Lung (tissue), 12 donors: ENCODE results near the gene CCL23. TPM values are rescaled to one million over a fixed set of nuclear protein-coding genes. Genes with fewer than 3 reads are reported as not detected.

ENCODE experiments used
- ATAC-seq: fragments of 200-7000 bp; cut with Tn5 transposase; one replicate; pipeline ENCODE4 v1.9.1; 2020; ENCODE audit warnings: moderate number of reproducible peaks; ENCODE audit not compliant: insufficient read depth, low FRiP score
- DNase-seq, 3 donors: peaks; one replicate each; pipeline ENCODE4 v3.0.0-alpha.2; 2013 to 2017
- H3K27ac ChIP-seq, 2 donors: one replicate each; pipeline ENCODE4 v1.5.1; 2013; ENCODE audit warnings: mild to moderate bottlenecking in 2 of 2, moderate library complexity in 2 of 2, control low read depth in 1 of 2, inconsistent platforms in 1 of 2, low read depth in 1 of 2, low read length in 1 of 2
- H3K27me3 ChIP-seq, 3 donors: one replicate each; pipeline ENCODE4 v1.5.1; 2013; ENCODE audit warnings: low read length in 2 of 3; ENCODE audit not compliant: control insufficient read depth in 3 of 3, insufficient read depth in 3 of 3
- H3K36me3 ChIP-seq, 4 donors: one replicate each; pipeline ENCODE4 v1.5.1; 2013; ENCODE audit warnings: low read length in 4 of 4, mild to moderate bottlenecking in 1 of 4, moderate library complexity in 1 of 4; ENCODE audit not compliant: control insufficient read depth in 4 of 4, insufficient read depth in 4 of 4
- H3K4me1 ChIP-seq, 5 donors: one replicate each; pipeline ENCODE4 v1.5.1; 2013; ENCODE audit warnings: low read length in 5 of 5, mild to moderate bottlenecking in 2 of 5, moderate library complexity in 1 of 5; ENCODE audit not compliant: control insufficient read depth in 5 of 5, insufficient read depth in 5 of 5
- H3K4me3 ChIP-seq: one replicate; pipeline ENCODE4 v1.5.1; 2013; ENCODE audit warnings: mild to moderate bottlenecking, control low read depth, moderate library complexity
- H3K9ac ChIP-seq, 2 donors: one replicate each; pipeline ENCODE4 v1.5.1; 2013; ENCODE audit warnings: low read length in 2 of 2, control low read depth in 1 of 2; ENCODE audit not compliant: insufficient read depth in 1 of 2
- H3K9me3 ChIP-seq, 4 donors: one replicate each; pipeline ENCODE4 v1.5.1; 2013; ENCODE audit warnings: low read length in 3 of 4, mild to moderate bottlenecking in 1 of 4, moderate library complexity in 1 of 4; ENCODE audit not compliant: control insufficient read depth in 4 of 4, insufficient read depth in 3 of 4
- CTCF ChIP-seq: IDR thresholded peaks from 2 replicates; pipeline ENCODE4 v1.5.1; 2012; ENCODE audit warnings: mild to moderate bottlenecking; ENCODE audit errors: control extremely low read depth, extremely low read depth
- WGBS, 2 donors: extraction: QIAGEN DNeasy Blood & Tissue Kit; methylation state at CpG; one replicate each; pipeline ENCODE4 v1.1.7; 2013; 5-methylcytosine and 5-hydroxymethylcytosine counted together
- polyA plus RNA-seq, 2 donors: library from polyadenylated mRNA; stranded (reverse); fragments of 200-250 nt; gene quantifications; one replicate each; pipeline ENCODE4 v1.2.1, GENCODE V29; 2013
- total RNA-seq, 2 donors: library from RNA; depleted of rRNA in 1 of 2; stranded (reverse); fragments of >200 nt in 1 of 2; gene quantifications; one replicate each; pipeline ENCODE4 v1.2.1, GENCODE V29; 2014 to 2021
- donor health status: control.
- donor health status: control.
- donor health status: Bipolar disorder and iron deficiency.
- donor health status: healthy.
- donor health status: DM: yes; HTN: yes; CAD: no.

CCL23 gene
- total and polyA plus RNA-seq, 4 donors, result 5.1 to 34.4 (median 7.2) TPM; not detected in 1

- no peak overlapping the region for H3K4me3 ChIP-seq
- ATAC-seq, result no peak
- H3K27ac ChIP-seq, result no peak overlapping the region
- no peak for TF ChIP-seq CTCF
- H3K4me1 ChIP-seq, result peaks cover 0 to 9% (median 0%) of the 10 kb centered on the region in 5 donors
- H3K27me3 ChIP-seq, result no peaks in the 10 kb centered on the region
- no peaks in the 10 kb centered on the region for H3K36me3 ChIP-seq
- H3K9me3 ChIP-seq, result peaks cover 0 to 3% (median 1%) of the 10 kb centered on the region in 4 donors
- 30 to 41% methylated on average over 4 of the region's 4 CpGs for WGBS, 2 donors
- no peak overlapping the region for H3K9ac ChIP-seq
- DNase-seq, result no peak
Measured at GRCh38 chr17:36004594-36005108, 13.1 kb downstream of the CCL23 start.

- no peak for ATAC-seq
- no peak overlapping the region for H3K4me3 ChIP-seq
- DNase-seq, result no peak
- no peaks in the 10 kb centered on the region for H3K27me3 ChIP-seq
- peaks cover 0 to 9% (median 0%) of the 10 kb centered on the region in 5 donors for H3K4me1 ChIP-seq
- no peaks in the 10 kb centered on the region for H3K9me3 ChIP-seq
- H3K9ac ChIP-seq, result no peak overlapping the region
- WGBS, 2 donors, result 92 to 95% methylated on average over 7 of the region's 7 CpGs
- no peaks in the 10 kb centered on the region for H3K36me3 ChIP-seq
- no peak overlapping the region for H3K27ac ChIP-seq
- TF ChIP-seq CTCF, result no peak
Measured at GRCh38 chr17:36002631-36003030, 15.1 kb downstream of the CCL23 start.

- H3K27ac ChIP-seq, result no peak overlapping the region
- 83 to 89% methylated on average over 6 of the region's 6 CpGs for WGBS, 2 donors
Measured at GRCh38 chr17:36001862-36002603, 15.7 kb downstream of the CCL23 start.

More at GRCh38 chr17:36001862-36002603, 15.7 kb downstream of the CCL23 start:
- Histone ChIP-seq H3K9me3 (no peaks in the 10 kb centered on the region), H3K9ac (no peak overlapping the region), H3K27me3 (no peaks in the 10 kb centered on the region), H3K4me1 (peaks cover 0 to 9% (median 0%) of the 10 kb centered on the region in 5 donors), H3K4me3 (no peak overlapping the region), H3K36me3 (no peaks in the 10 kb centered on the region)
- ATAC-seq, result no peak
- no peak for TF ChIP-seq CTCF
- DNase-seq, result peak; percentile 24 to 51 (median 38)
